GM23338 (cell line): Measurements from ENCODE around the gene FAM120A. TPM values are rescaled to one million over a fixed set of nuclear protein-coding genes. Genes with fewer than 3 reads are reported as not detected.
A peak's percentile ranks its signal among the peaks of the same experiment; 100 is the strongest.

Source experiments
- ATAC-seq: fragments of 200-7000 bp; cut with Tn5 transposase; 3 replicates; pipeline ENCODE4 v1.9.1; 2020
- DNase-seq: peaks from one replicate; pipeline ENCODE4 v3.0.0-alpha.2; 2015; ENCODE audit warnings: low spot score
- H2AFZ ChIP-seq: fragments of 200-600 bp; sonication (generic); 2 replicates; pipeline ENCODE4 v1.8.0; 2016; ENCODE audit warnings: antibody characterized with exemption, mild to moderate bottlenecking, moderate library complexity
- H3F3A ChIP-seq: fragments of 200-600 bp; sonication (generic); replicated peaks from 2 replicates; pipeline ENCODE4 v1.8.0; 2017; ENCODE audit warnings: antibody characterized with exemption, mixed run types, low read depth
- H3K27ac ChIP-seq: fragments of 200-600 bp; sonication (generic); 2 replicates; pipeline ENCODE4 v1.6.1; 2016; ENCODE audit warnings: low read depth
- H3K27me3 ChIP-seq: fragments of 200-600 bp; sonication (generic); 2 replicates; pipeline ENCODE4 v1.8.0; 2016; ENCODE audit warnings: mild to moderate bottlenecking, mixed run types, moderate library complexity; ENCODE audit not compliant: insufficient read depth
- H3K36me3 ChIP-seq: fragments of 200-600 bp; sonication (generic); 2 replicates; pipeline ENCODE4 v1.8.0; 2016; ENCODE audit warnings: mild to moderate bottlenecking; ENCODE audit not compliant: insufficient read depth
- H3K4me1 ChIP-seq: fragments of 200-600 bp; sonication (generic); 2 replicates; pipeline ENCODE4 v1.8.0; 2016; ENCODE audit warnings: mild to moderate bottlenecking, moderate library complexity; ENCODE audit not compliant: insufficient read depth
- H3K4me2 ChIP-seq: fragments of 200-600 bp; sonication (generic); 2 replicates; pipeline ENCODE4 v1.7.1; 2017; ENCODE audit warnings: mixed run types
- H3K4me3 ChIP-seq: fragments of 200-600 bp; sonication (generic); 2 replicates; pipeline ENCODE4 v1.6.1; 2016; ENCODE audit warnings: mixed run types
- H3K79me2 ChIP-seq: fragments of 200-600 bp; sonication (generic); replicated peaks from 2 replicates; pipeline ENCODE4 v1.8.0; 2017; ENCODE audit warnings: mild to moderate bottlenecking; ENCODE audit not compliant: insufficient read depth
- H3K9me2 ChIP-seq: fragments of 200-600 bp; sonication (generic); 2 replicates; pipeline ENCODE4 v1.8.0; 2017; ENCODE audit not compliant: insufficient read depth
- H4K20me1 ChIP-seq: fragments of 200-600 bp; sonication (generic); replicated peaks from 2 replicates; pipeline ENCODE4 v1.8.0; 2017; ENCODE audit warnings: mild to moderate bottlenecking; ENCODE audit not compliant: insufficient read depth
- H3K27ac Mint-ChIP-seq: 2 replicates; pipeline ENCODE4 v1.8.0; 2020; ENCODE audit warnings: inconsistent platforms, mild to moderate bottlenecking, moderate library complexity, mixed read lengths
- H3K27me3 Mint-ChIP-seq: 3 replicates; pipeline ENCODE4 v1.8.0; 2022; ENCODE audit warnings: low read depth, mild to moderate bottlenecking, moderate library complexity, mixed read lengths, inconsistent platforms; ENCODE audit not compliant: insufficient read depth, poor library complexity
- H3K36me3 Mint-ChIP-seq: 3 replicates; pipeline ENCODE4 v1.8.0; 2021; ENCODE audit warnings: low read depth, mild to moderate bottlenecking, inconsistent platforms, moderate library complexity, mixed read lengths
- H3K4me1 Mint-ChIP-seq: 3 replicates; pipeline ENCODE4 v1.8.0; 2020; ENCODE audit warnings: mild to moderate bottlenecking, inconsistent platforms, mixed read lengths
- H3K4me3 Mint-ChIP-seq: 3 replicates; pipeline ENCODE4 v1.8.0; 2021; ENCODE audit warnings: moderate library complexity, mild to moderate bottlenecking, inconsistent platforms, mixed read lengths
- H3K9me3 Mint-ChIP-seq: 3 replicates; pipeline ENCODE4 v1.8.0; 2020; ENCODE audit warnings: moderate library complexity, mild to moderate bottlenecking, inconsistent platforms, mixed read lengths
- CREB1 ChIP-seq: fragments of 250-450 bp; sonication (Bioruptor Pico); IDR thresholded peaks from 2 replicates; pipeline ENCODE4 v1.5.0; 2020; ENCODE audit warnings: low read depth, mild to moderate bottlenecking, moderate library complexity
- EZH2 ChIP-seq: fragments of 200-600 bp; sonication (generic); IDR thresholded peaks from one replicate; pipeline ENCODE4 v1.8.0; 2017; ENCODE audit warnings: antibody characterized with exemption, mild to moderate bottlenecking, low read depth; ENCODE audit not compliant: unreplicated experiment
- EZH2phosphoT487 ChIP-seq: fragments of 200-600 bp; sonication (generic); IDR thresholded peaks from one replicate; pipeline ENCODE4 v1.8.1; 2018; ENCODE audit warnings: antibody characterized with exemption; ENCODE audit not compliant: unreplicated experiment
- JUNB ChIP-seq: IDR thresholded peaks from one replicate; pipeline ENCODE4 v1.6.1; 2016; ENCODE audit warnings: antibody characterized with exemption; ENCODE audit not compliant: unreplicated experiment
- NANOG ChIP-seq: IDR thresholded peaks from 2 replicates; pipeline ENCODE4 v1.6.1; 2016; ENCODE audit warnings: antibody characterized with exemption, borderline replicate concordance
- POLR2AphosphoS5 ChIP-seq: IDR thresholded peaks from 2 replicates; pipeline ENCODE4 v1.6.1; 2016; ENCODE audit warnings: antibody characterized with exemption, low read depth
- STAT1 ChIP-seq: IDR thresholded peaks from one replicate; pipeline ENCODE4 v1.6.1; 2016; ENCODE audit warnings: antibody characterized with exemption; ENCODE audit not compliant: unreplicated experiment
- ZNF114 ChIP-seq: fragments of 250-450 bp; sonication (Bioruptor Pico); IDR thresholded peaks from 2 replicates; pipeline ENCODE4 v1.5.0; 2020; ENCODE audit warnings: mild to moderate bottlenecking, moderate library complexity
- ZNF331 ChIP-seq: fragments of 250-450 bp; sonication (Bioruptor Pico); IDR thresholded peaks from 2 replicates; pipeline ENCODE4 v1.5.0; 2020; ENCODE audit warnings: low read depth, mild to moderate bottlenecking, moderate library complexity
- ZNF462 ChIP-seq: fragments of 250-450 bp; sonication (Bioruptor Pico); IDR thresholded peaks from 2 replicates; pipeline ENCODE4 v1.5.0; 2020; ENCODE audit warnings: mild to moderate bottlenecking, moderate library complexity
- polyA plus RNA-seq: library from polyadenylated mRNA; unstranded; fragments of >200 nt; fragmentation: Nextera tagmentation; extraction: Ambion mirVana; gene quantifications from 2 replicates; pipeline ENCODE4 v1.2.1, GENCODE V29; 2016
- total RNA-seq: library from RNA; depleted of rRNA; stranded (reverse); fragments of >200 nt; shearing (Covaris generic); gene quantifications from 2 replicates; pipeline ENCODE4 v1.2.3, GENCODE V29; 2014
- TF ChIP-seq, protein P1 (sequence below): IDR thresholded peaks from 2 replicates; pipeline ENCODE4 v1.6.1; 2016; ENCODE audit warnings: antibody characterized with exemption
- TF ChIP-seq, protein P2 (sequence below), 2 experiments: fragments of 200-600 bp in 1 of 2; sonication (generic) in 1 of 2; conservative IDR thresholded peaks; 2 replicates each; pipeline versions ENCODE4 v1.5.1 to v1.6.1; 2016 to 2017; ENCODE audit warnings: antibody characterized with exemption in 2 of 2, low read depth in 2 of 2, mild to moderate bottlenecking in 2 of 2, moderate library complexity in 1 of 2
- TF ChIP-seq, protein P3 (sequence below): IDR thresholded peaks from one replicate; pipeline ENCODE4 v1.6.1; 2018; ENCODE audit warnings: antibody characterized with exemption; ENCODE audit not compliant: unreplicated experiment

FAM120A gene
- total and polyA plus RNA-seq, 2 experiments from 2014 or later: 28.2 to 52.5 TPM

DNA sequence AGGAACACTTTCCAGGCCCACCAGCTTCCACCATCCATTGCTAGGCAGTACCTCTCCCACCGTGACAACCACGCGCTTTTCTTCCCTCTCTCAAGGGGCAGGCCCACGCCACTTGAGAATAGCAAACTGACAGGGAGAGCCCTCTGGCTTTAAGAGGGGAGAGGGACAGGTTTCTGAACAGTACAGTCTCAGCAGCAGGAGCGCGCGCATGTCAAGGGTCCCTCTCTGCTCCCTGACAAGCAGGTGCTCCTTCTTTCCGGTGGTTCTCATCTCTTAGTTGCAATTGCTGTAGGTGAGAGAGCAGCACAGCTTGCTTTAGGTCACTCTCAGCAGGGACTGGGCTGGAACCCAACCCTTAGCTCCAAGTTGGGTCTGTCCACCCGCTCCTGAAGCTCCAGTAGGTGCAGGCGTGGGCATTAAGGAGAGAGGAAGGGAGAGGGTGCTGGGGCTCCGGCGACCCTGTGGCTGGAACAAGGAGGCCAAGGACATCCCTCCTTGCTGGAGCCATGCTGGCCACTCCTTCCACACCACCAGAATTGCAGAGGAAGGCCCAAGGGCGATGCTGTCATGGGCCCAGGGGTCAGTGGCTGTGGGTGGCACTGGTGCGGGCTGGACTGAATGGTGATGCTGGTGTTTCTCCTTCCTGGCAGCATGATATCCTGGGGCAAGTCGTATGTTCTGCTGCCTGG is 115.9 kb downstream of the FAM120A start:
- Mint-ChIP-seq H3K27ac (peak overlapping the region; percentile 31; the same call in 1 of the 2 replicates), H3K9me3 (peaks cover 7% of the 10 kb centered on the region; the same call in 2 of the 3 replicates), H3K36me3 (peaks cover 31% of the 10 kb centered on the region), H3K27me3 (peaks cover 8% of the 10 kb centered on the region), H3K4me1 (peaks cover 22% of the 10 kb centered on the region), H3K4me3 (peak overlapping the region; percentile 72)
- Histone ChIP-seq H3K9me2 (no peaks in the 10 kb centered on the region), H3F3A (peaks cover 12% of the 10 kb centered on the region; the same call in 1 of the 2 replicates), H3K27me3 (no peaks in the 10 kb centered on the region), H3K4me3 (peak overlapping the region; percentile 69), H3K4me2 (peak overlapping the region; percentile 90), H4K20me1 (no peaks in the 10 kb centered on the region; the same call in 1 of the 2 replicates), H3K4me1 (0 out of 2 replicates have a peak, but pooled peaks cover 2% of the 10 kb centered on the region), H3K36me3 (peaks cover 5% of the 10 kb centered on the region), H2AFZ (peak overlapping the region; percentile 72; the same call in 1 of the 2 replicates), H3K27ac (peak overlapping the region; percentile 87; the same call in 1 of the 2 replicates), H3K79me2 (no peaks in the 10 kb centered on the region)
- DNase-seq (no peak), ATAC-seq (peak; percentile 6)
- no peak for TF ChIP-seq NANOG
- TF ChIP-seq ZNF331 (CRISPR knock-in tag): no peak
- TF ChIP-seq, protein P1, sequence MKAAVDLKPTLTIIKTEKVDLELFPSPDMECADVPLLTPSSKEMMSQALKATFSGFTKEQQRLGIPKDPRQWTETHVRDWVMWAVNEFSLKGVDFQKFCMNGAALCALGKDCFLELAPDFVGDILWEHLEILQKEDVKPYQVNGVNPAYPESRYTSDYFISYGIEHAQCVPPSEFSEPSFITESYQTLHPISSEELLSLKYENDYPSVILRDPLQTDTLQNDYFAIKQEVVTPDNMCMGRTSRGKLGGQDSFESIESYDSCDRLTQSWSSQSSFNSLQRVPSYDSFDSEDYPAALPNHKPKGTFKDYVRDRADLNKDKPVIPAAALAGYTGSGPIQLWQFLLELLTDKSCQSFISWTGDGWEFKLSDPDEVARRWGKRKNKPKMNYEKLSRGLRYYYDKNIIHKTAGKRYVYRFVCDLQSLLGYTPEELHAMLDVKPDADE: no peak
- no peak for TF ChIP-seq ZNF114 (CRISPR knock-in tag)
- no peak for TF ChIP-seq ZNF462 (CRISPR knock-in tag)
- TF ChIP-seq JUNB: no peak
- TF ChIP-seq, protein P2, sequence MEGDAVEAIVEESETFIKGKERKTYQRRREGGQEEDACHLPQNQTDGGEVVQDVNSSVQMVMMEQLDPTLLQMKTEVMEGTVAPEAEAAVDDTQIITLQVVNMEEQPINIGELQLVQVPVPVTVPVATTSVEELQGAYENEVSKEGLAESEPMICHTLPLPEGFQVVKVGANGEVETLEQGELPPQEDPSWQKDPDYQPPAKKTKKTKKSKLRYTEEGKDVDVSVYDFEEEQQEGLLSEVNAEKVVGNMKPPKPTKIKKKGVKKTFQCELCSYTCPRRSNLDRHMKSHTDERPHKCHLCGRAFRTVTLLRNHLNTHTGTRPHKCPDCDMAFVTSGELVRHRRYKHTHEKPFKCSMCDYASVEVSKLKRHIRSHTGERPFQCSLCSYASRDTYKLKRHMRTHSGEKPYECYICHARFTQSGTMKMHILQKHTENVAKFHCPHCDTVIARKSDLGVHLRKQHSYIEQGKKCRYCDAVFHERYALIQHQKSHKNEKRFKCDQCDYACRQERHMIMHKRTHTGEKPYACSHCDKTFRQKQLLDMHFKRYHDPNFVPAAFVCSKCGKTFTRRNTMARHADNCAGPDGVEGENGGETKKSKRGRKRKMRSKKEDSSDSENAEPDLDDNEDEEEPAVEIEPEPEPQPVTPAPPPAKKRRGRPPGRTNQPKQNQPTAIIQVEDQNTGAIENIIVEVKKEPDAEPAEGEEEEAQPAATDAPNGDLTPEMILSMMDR (conservative IDR thresholded peaks at IDR 0.05; ENCODE audit: low read depth in 2 of 2): no peak
- no peak for TF ChIP-seq CREB1
- TF ChIP-seq, protein P3, sequence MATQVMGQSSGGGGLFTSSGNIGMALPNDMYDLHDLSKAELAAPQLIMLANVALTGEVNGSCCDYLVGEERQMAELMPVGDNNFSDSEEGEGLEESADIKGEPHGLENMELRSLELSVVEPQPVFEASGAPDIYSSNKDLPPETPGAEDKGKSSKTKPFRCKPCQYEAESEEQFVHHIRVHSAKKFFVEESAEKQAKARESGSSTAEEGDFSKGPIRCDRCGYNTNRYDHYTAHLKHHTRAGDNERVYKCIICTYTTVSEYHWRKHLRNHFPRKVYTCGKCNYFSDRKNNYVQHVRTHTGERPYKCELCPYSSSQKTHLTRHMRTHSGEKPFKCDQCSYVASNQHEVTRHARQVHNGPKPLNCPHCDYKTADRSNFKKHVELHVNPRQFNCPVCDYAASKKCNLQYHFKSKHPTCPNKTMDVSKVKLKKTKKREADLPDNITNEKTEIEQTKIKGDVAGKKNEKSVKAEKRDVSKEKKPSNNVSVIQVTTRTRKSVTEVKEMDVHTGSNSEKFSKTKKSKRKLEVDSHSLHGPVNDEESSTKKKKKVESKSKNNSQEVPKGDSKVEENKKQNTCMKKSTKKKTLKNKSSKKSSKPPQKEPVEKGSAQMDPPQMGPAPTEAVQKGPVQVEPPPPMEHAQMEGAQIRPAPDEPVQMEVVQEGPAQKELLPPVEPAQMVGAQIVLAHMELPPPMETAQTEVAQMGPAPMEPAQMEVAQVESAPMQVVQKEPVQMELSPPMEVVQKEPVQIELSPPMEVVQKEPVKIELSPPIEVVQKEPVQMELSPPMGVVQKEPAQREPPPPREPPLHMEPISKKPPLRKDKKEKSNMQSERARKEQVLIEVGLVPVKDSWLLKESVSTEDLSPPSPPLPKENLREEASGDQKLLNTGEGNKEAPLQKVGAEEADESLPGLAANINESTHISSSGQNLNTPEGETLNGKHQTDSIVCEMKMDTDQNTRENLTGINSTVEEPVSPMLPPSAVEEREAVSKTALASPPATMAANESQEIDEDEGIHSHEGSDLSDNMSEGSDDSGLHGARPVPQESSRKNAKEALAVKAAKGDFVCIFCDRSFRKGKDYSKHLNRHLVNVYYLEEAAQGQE: no peak
- TF ChIP-seq EZH2: no peak
- TF ChIP-seq STAT1: no peak
- TF ChIP-seq POLR2AphosphoS5: no peak
- TF ChIP-seq EZH2phosphoT487: no peak
